GM18526 (cell line): ENCODE results near the gene SEPTIN2.

ENCODE experiments used
- POLR2A ChIP-seq: IDR thresholded peaks from 3 replicates; pipeline ENCODE4 v1.6.1; 2011; ENCODE audit not compliant: insufficient read length; ENCODE audit errors: extremely low read depth

SEPTIN2 gene

GRCh38 chr2:241315879-241316631, at the start of gene SEPTIN2:
Gene SEPTIN2 (plus strand): TSS chr2:241315925. CDS start chr2:241324233, 8,308 bp downstream.
- peak; percentile 84 for TF ChIP-seq POLR2A

- TF ChIP-seq POLR2A: no peak
Measured at GRCh38 chr2:241267249-241268067, 48.3 kb upstream of the SEPTIN2 start.

GRCh38 chr2:241268306-241268705, 47.4 kb upstream of the SEPTIN2 start:
- TF ChIP-seq POLR2A: no peak

GRCh38 chr2:241268716-241269445, 46.8 kb upstream of the SEPTIN2 start:
- TF ChIP-seq POLR2A: no peak

GRCh38 chr2:241269707-241270520, 45.8 kb upstream of the SEPTIN2 start:
- no peak for TF ChIP-seq POLR2A

- TF ChIP-seq POLR2A: no peak
Measured at GRCh38 chr2:241270531-241270930, 45.2 kb upstream of the SEPTIN2 start.

- no peak for TF ChIP-seq POLR2A
Measured at GRCh38 chr2:241271706-241272302, 43.9 kb upstream of the SEPTIN2 start.

- TF ChIP-seq POLR2A: peak; percentile 71
Measured at GRCh38 chr2:241272303-241273209, 43.2 kb upstream of the SEPTIN2 start.

- TF ChIP-seq POLR2A: no peak
Measured at GRCh38 chr2:241273210-241274020, 42.3 kb upstream of the SEPTIN2 start.

GRCh38 chr2:241274127-241274526, 41.6 kb upstream of the SEPTIN2 start:
- TF ChIP-seq POLR2A: no peak

- no peak for TF ChIP-seq POLR2A
Measured at GRCh38 chr2:241275504-241275903, 40.2 kb upstream of the SEPTIN2 start.

- no peak for TF ChIP-seq POLR2A
Measured at GRCh38 chr2:241275910-241276309, 39.8 kb upstream of the SEPTIN2 start.

GRCh38 chr2:241279413-241279812, 36.3 kb upstream of the SEPTIN2 start:
- TF ChIP-seq POLR2A: no peak
